ENCODE data around the gene VCAN. TPM values are rescaled to one million over a fixed set of nuclear protein-coding genes. Genes with fewer than 3 reads are reported as not detected.

Gene VCAN
- total RNA-seq, 4 donors from 2014 or later, result 21.2 to 44.1 (median 36.5) TPM

- WGBS, 2 donors, result 69 to 87% methylated on average over 1 of the region's 1 CpG
- DNase-seq (ENCODE audit: low spot score in 2 of 2), result no peak
- H3K4me3 ChIP-seq (ENCODE audit: low read depth, poor library complexity, severe bottlenecking), result no peak overlapping the region
- intact Hi-C loops (cut with DNase I; ENCODE audit: low total_unique reads), result no loop called here
- TF ChIP-seq POLR2A (IDR thresholded peaks at IDR 0.05) (no peak), CTCF (IDR thresholded peaks at IDR 0.05) (no peak)
Observed at GRCh38 chr5:83554686-83555085, 83.1 kb downstream of the VCAN start.

- WGBS, 2 donors, result 79 to 82% methylated on average over 2 of the region's 2 CpGs
Observed at GRCh38 chr5:83555263-83555662, 83.7 kb downstream of the VCAN start.

GRCh38 chr5:83556190-83556589 is 84.6 kb downstream of the VCAN start:
- H3K4me3 ChIP-seq (ENCODE audit: low read depth, poor library complexity, severe bottlenecking), result no peak overlapping the region
- intact Hi-C loops (cut with DNase I; ENCODE audit: low total_unique reads), result no loop called here
- TF ChIP-seq CTCF (IDR thresholded peaks at IDR 0.05) (no peak), POLR2A (IDR thresholded peaks at IDR 0.05) (no peak)
- WGBS, 2 donors, result 57 to 90% methylated on average over 3 of the region's 3 CpGs
- DNase-seq (ENCODE audit: low spot score in 2 of 2), result no peak

More at GRCh38 chr5:83555263-83555662, 83.7 kb downstream of the VCAN start:
- H3K4me3 ChIP-seq (ENCODE audit: low read depth, poor library complexity, severe bottlenecking), result no peak overlapping the region
- no peak for DNase-seq (ENCODE audit: low spot score in 2 of 2)
- no peak for TF ChIP-seq CTCF (IDR thresholded peaks at IDR 0.05)
- TF ChIP-seq POLR2A (IDR thresholded peaks at IDR 0.05), result no peak
- intact Hi-C loops (cut with DNase I; ENCODE audit: low total_unique reads), result no loop called here

- whole genome bisulfite sequencing, 2 donors, result 81 to 86% methylated on average over 5 of the region's 5 CpGs
- no peak for DNase-seq (ENCODE audit: low spot score in 2 of 2)
- intact Hi-C loops (cut with DNase I; ENCODE audit: low total_unique reads), result no loop called here
- H3K4me3 ChIP-seq (ENCODE audit: low read depth, poor library complexity, severe bottlenecking), result no peak overlapping the region
- TF ChIP-seq POLR2A (IDR thresholded peaks at IDR 0.05) (no peak), CTCF (IDR thresholded peaks at IDR 0.05) (no peak)
Observed at GRCh38 chr5:83559118-83559785, 87.7 kb downstream of the VCAN start.

- intact Hi-C loops (cut with DNase I; ENCODE audit: low total_unique reads), result loop anchor here (5.0 kb wide), 1 partner anchor 1215 kb away; no protein-coding TSS in a partner anchor
- DNase-seq (ENCODE audit: low spot score in 2 of 2), result no peak
- H3K4me3 ChIP-seq (ENCODE audit: low read depth, poor library complexity, severe bottlenecking), result no peak overlapping the region
- WGBS, 2 donors, result 45 to 53% methylated on average over 1 of the region's 1 CpG
- TF ChIP-seq CTCF (IDR thresholded peaks at IDR 0.05) (no peak), POLR2A (IDR thresholded peaks at IDR 0.05) (no peak)
Observed at GRCh38 chr5:83562071-83562606, 90.6 kb downstream of the VCAN start.
